ENCODE measurements around the gene LCN9.

DNA sequence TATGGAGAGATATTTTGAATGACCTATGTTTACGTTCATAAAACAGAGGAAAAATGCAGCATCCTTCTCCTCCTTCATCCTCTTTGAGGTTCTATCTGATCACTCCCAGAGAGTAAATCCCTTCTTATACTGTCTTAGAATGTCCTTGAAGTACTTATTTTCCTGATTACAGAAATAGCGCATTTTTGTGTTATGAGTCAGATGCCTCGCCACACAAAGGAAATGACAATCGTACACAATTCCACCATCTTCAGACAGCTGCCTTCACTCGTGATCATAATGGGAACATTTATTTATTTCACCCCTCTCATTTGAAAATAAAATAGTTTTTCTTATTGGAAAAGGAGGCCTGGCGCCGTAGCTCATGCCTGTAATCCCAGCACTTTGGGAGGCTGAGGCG lies 21.4 kb upstream of the LCN9 start:
- TF ChIP-seq EP300 (IDR thresholded peaks at IDR 0.05; ENCODE audit: low read depth) (no peak), POLR2A (IDR thresholded peaks at IDR 0.05) (no peak)

Data from transverse colon (tissue), 1 donor.